Mammary epithelial cell (primary cell): ENCODE data around the gene PTRH1.

Experiments used
- CTCF ChIP-seq, 2 donors: IDR thresholded peaks in 1 of 2; conservative IDR thresholded peaks in 1 of 2; 2 replicates each; pipeline ENCODE4 v1.5.1; 2011 to 2012; ENCODE audit warnings: inconsistent platforms in 2 of 2, low read length in 2 of 2, mild to moderate bottlenecking in 2 of 2, control low read depth in 1 of 2, low read depth in 1 of 2; ENCODE audit not compliant: insufficient read depth in 1 of 2; ENCODE audit errors: extremely low read depth in 1 of 2
- EZH2 ChIP-seq: IDR thresholded peaks from 2 replicates; pipeline ENCODE4 v1.6.1; 2012; ENCODE audit warnings: low read length, inconsistent platforms, borderline replicate concordance

- no peak for TF ChIP-seq CTCF (conservative IDR thresholded peaks at IDR 0.05 in 1 of 2, IDR thresholded peaks at IDR 0.05 in 1 of 2; ENCODE audit: extremely low read depth in 1 of 2, insufficient read depth in 1 of 2, low read depth in 1 of 2, low read length in 2 of 2)
- no peak for TF ChIP-seq EZH2
These were observed 15.3 kb downstream of the PTRH1 start for GRCh38 chr9:127700140-127700539.
